Naive thymus-derived CD8-positive, alpha-beta T cell (primary cell): ENCODE data around the gene CUEDC2. TPM values are rescaled to one million over a fixed set of nuclear protein-coding genes. Genes with fewer than 3 reads are reported as not detected.

ENCODE experiments used
- ATAC-seq, 2 donors: fragments of 150-1000 bp; cut with Tn5 transposase in 1 of 2; sonication (Bioruptor Pico), chemical (Tn5 transposase) in 1 of 2; 1 replicate in 1 of 2; 2 replicates in 1 of 2; pipeline ENCODE4 v1.10.0; 2021; ENCODE audit warnings: mild to moderate bottlenecking in 2 of 2, moderate library complexity in 2 of 2
- POLR2A ChIA-PET: fragments of 350-600 bp; sonication (Branson Sonifier 250); formaldehyde crosslinking; loops from one replicate; lab custom pipeline; 2021; ENCODE audit warnings: antibody characterized with exemption; lab: Charles Lee
- DNase-seq, 10 donors: peaks; one replicate each; pipeline versions ENCODE4 v3.0.0 to v3.0.0-alpha.2; 2020 to 2022
- H3K27ac Mint-ChIP-seq, 10 donors: one replicate each; pipeline ENCODE4 v1.8.0; 2020 to 2022; ENCODE audit warnings: mild to moderate bottlenecking in 10 of 10, mixed read lengths in 10 of 10, moderate library complexity in 4 of 10, inconsistent platforms in 1 of 10
- H3K27me3 Mint-ChIP-seq, 5 donors: one replicate each; pipeline ENCODE4 v1.8.0; 2021 to 2022; ENCODE audit warnings: mixed read lengths in 5 of 5
- H3K36me3 Mint-ChIP-seq, 3 donors: one replicate each; pipeline ENCODE4 v1.8.0; 2020 to 2022; ENCODE audit warnings: mixed read lengths in 3 of 3, mild to moderate bottlenecking in 2 of 3, inconsistent platforms in 1 of 3
- H3K4me1 Mint-ChIP-seq, 4 donors: one replicate each; pipeline ENCODE4 v1.8.0; 2021 to 2022; ENCODE audit warnings: mixed read lengths in 4 of 4
- H3K4me3 Mint-ChIP-seq, 10 donors: one replicate each; pipeline ENCODE4 v1.8.0; 2020 to 2022; ENCODE audit warnings: mild to moderate bottlenecking in 10 of 10, mixed read lengths in 10 of 10, moderate library complexity in 6 of 10, inconsistent platforms in 1 of 10
- H3K9me3 Mint-ChIP-seq, 9 donors: one replicate each; pipeline ENCODE4 v1.8.0; 2020 to 2022; ENCODE audit warnings: mixed read lengths in 9 of 9, mild to moderate bottlenecking in 3 of 9, inconsistent platforms in 1 of 9, moderate library complexity in 1 of 9
- polyA plus RNA-seq, 3 donors: library from polyadenylated mRNA; unstranded; fragments of 300-500 nt; fragmentation: Illumina TruSeq; gene quantifications; one replicate each; pipeline ENCODE4 v1.2.3, GENCODE V29; 2021
- total RNA-seq, 8 experiments: library from RNA in 2 of 8; stranded (reverse) in 2 of 8; gene quantifications; one replicate each; pipeline ENCODE4 v1.2.3 and lab custom pipeline; 2021 to 2026

CUEDC2 gene
- total and polyA plus RNA-seq, 5 experiments from 2014 or later, result 36.5 to 76.9 (median 60.6) TPM

DNA sequence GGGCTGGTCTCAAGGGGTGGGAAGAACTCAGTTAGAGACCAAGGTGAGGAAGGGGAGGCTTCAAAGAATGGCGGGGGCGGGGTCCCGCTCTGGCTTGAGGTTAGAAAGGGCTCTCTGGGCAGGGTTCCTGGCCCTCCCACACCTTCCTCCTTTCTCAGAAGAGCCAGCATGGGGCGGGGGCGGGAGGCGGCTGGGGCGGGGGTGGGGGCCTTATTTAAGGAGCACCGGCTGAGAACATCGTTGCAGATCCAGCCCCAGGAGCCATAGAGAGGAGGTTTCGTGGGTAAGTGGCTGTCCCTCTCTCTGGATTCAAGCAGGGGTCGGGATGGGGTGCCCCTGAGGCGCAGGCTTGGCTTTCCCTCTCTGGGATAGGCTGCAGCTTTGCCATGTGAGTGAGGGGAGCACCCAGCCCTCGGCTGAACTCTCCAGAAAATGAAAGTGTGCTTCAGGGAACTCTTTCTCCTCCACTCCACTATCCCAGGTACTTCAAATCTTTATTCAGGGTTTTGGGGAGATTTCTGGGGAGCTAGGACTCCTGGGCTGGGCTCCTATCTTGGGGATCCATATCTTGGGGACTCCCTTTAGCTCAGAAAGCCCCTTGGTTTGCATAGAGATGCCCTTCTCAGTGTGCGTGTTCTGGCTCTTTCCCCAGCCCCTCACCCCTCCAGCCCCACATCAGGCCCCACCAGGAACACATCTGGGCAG lies 3.3 kb upstream of the CUEDC2 start:
- Mint-ChIP-seq H3K36me3 (peaks cover 0 to 8% (median 0%) of the 10 kb centered on the region in 3 donors), H3K4me3 (peak overlapping the region; percentile 81 to 95 (median 86)), H3K4me1 (peaks cover 34 to 68% (median 66%) of the 10 kb centered on the region in 4 donors), H3K27me3 (peaks cover 0 to 2% (median 0%) of the 10 kb centered on the region in 5 donors), H3K9me3 (no peaks in the 10 kb centered on the region), H3K27ac (peak overlapping the region; percentile 83 to 97 (median 94))
- POLR2A ChIA-PET, result interaction anchor here (0.6 to 7.5 kb wide), 12 partner anchors 10 to 181 kb away, joined by 3 to 184 read pairs (median 6); partner anchors contain the start of genes C10orf95, FBXL15 and NFKB2
- peak in 2 of 10 donors; percentile 20 to 36 for DNase-seq
- ATAC-seq, result peak in 1 of 2 donors; percentile 18

DNA sequence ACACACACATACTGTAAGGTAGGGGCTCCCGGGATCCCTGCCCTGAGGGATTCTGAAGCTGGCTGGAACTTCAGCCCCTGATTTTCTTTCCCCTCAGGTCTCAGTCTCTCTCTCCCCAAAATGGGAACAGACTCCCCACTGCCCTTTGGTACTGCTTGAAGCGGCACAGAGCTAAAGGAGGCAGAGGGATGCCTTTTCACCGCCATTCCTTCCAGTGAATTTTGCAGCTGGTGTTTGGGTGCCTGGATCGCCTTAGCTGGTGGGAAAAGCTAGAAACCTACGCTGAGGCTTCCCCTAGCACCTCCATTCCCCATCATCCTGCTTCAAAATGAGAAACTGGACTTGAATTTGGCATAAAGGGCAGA lies 2.7 kb upstream of the CUEDC2 start:
- Mint-ChIP-seq H3K4me1 (peaks cover 34 to 68% (median 66%) of the 10 kb centered on the region in 4 donors), H3K27me3 (peaks cover 0 to 2% (median 0%) of the 10 kb centered on the region in 5 donors), H3K36me3 (peaks cover 0 to 8% (median 0%) of the 10 kb centered on the region in 3 donors), H3K27ac (peak overlapping the region; percentile 83 to 97 (median 94)), H3K4me3 (peak overlapping the region; percentile 81 to 95 (median 86)), H3K9me3 (no peaks in the 10 kb centered on the region)
- POLR2A ChIA-PET, result interaction anchor here (0.9 to 7.5 kb wide), 11 partner anchors 10 to 66 kb away, joined by 3 to 184 read pairs (median 7); partner anchors contain the start of genes C10orf95, FBXL15 and NFKB2
- DNase-seq (no peak), ATAC-seq (no peak)

DNA sequence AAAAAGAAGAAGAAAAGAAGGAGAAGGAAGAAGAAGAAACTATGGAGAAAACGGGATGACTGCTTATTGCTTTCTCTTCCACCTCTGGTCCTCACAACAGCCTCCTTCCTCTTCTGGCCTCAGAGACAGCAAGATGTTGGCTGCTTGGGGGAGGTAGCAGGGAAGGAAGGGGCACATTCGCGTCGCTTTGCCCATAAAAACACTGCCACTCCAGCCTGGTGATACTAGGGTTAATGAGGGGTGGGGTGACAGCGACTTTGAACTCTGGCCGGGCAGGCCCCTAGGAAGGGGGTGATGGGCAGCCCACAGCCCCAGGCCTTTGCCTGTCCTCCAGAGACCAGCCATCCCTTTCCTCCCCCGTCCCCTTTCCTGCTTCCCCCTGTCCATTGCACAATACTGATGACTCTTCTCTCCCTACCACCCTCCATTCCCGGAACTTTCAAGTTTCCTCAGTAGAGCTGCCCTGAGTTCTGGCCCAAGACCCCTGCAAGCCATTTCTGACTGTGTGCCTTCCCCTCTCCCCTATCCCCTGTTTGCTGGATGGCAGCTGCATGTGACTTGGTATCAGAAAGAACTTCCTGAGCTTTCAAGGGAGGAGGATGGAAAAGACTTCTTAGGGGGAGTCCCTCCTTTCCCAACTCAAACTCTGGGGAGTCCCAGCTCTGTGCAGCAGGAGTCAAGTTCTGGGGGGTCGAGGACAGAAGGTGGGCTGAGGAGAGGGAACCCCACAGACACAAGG lies 2.2 kb upstream of the CUEDC2 start:
- H3K27ac Mint-ChIP-seq, result peak overlapping the region; percentile 83 to 97 (median 94)
- peaks cover 34 to 68% (median 66%) of the 10 kb centered on the region in 4 donors for H3K4me1 Mint-ChIP-seq
- no peaks in the 10 kb centered on the region for H3K9me3 Mint-ChIP-seq
- peak overlapping the region; percentile 81 to 95 (median 86) for H3K4me3 Mint-ChIP-seq
- no peak for DNase-seq
- POLR2A ChIA-PET, result interaction anchor here (0.9 to 7.5 kb wide), 8 partner anchors 13 to 41 kb away, joined by 3 to 184 read pairs (median 8); partner anchors contain the start of genes C10orf95, FBXL15 and NFKB2
- no peak for ATAC-seq
- peaks cover 0 to 8% (median 0%) of the 10 kb centered on the region in 3 donors for H3K36me3 Mint-ChIP-seq
- peaks cover 0 to 2% (median 0%) of the 10 kb centered on the region in 5 donors for H3K27me3 Mint-ChIP-seq

DNA sequence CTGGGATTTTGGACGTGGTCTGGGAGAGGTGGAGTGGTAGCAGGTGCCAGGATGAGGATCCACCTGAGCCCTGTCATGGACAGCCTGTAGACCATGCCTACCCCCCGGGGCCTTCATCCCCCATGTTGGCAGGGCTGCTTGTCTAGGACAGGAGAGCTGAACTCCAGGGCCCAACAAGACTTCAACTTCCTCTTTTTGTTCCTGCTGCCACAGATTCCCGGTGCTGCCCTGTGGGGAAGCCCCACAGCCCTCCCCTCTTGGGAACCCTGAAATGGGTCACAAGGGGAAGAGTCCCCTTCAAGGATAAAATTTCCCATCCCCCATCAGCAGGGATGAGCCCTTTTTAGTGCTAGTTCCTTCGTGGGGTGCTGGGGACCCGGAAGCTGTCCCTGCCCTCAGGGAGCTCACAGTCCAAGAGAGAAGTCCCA lies 1.3 kb upstream of the CUEDC2 start:
- Mint-ChIP-seq H3K27ac (peak overlapping the region; percentile 89 to 99 (median 96)), H3K9me3 (no peaks in the 10 kb centered on the region), H3K4me3 (peak overlapping the region; percentile 89 to 97 (median 94)), H3K36me3 (peaks cover 0 to 8% (median 0%) of the 10 kb centered on the region in 3 donors), H3K27me3 (peaks cover 0 to 2% (median 0%) of the 10 kb centered on the region in 5 donors), H3K4me1 (peaks cover 34 to 67% (median 65%) of the 10 kb centered on the region in 4 donors)
- no peak for DNase-seq
- POLR2A ChIA-PET, result interaction anchor here (0.7 to 7.5 kb wide), 9 partner anchors 8 to 759 kb away, joined by 3 to 184 read pairs (median 5); partner anchors contain the start of genes C10orf95, FBXL15 and TRIM8
- ATAC-seq, result no peak

DNA sequence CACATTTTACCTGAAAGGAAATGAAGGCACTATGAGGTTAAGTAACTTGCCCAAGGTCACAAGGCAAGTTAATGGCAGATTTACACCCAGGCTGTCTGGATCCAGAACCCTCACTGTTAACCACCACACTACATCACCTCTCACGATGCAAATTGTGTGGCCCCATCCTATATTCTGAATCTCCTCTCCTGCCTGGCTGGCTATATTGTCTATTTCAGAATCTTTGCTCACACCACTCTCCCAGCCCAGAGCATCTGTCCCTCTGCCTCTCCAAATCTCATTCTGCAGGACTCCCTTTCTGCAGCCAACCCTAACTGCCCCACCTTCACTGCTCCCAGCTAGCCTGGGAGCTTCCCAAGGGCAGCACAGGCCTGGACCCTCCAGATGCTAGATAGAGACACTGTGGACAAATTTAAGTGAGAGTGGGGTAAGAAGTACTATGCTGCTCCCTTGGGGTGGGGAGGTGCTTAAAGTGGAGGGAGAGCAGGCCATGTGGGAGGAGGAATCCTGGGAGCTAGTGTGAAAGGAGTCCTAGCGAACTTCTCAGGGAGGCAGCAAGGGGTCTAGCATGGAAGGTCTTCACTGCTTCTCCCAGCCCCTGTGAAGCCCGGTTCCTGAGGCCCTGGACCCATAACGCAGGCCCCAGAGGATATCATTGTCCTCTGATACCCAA lies 786 bp downstream of the CUEDC2 start:
- Mint-ChIP-seq H3K36me3 (peaks cover 0 to 2% (median 0%) of the 10 kb centered on the region in 3 donors), H3K27ac (peak overlapping the region; percentile 79 to 99 (median 93)), H3K4me1 (peaks cover 29 to 55% (median 47%) of the 10 kb centered on the region in 4 donors), H3K4me3 (peak overlapping the region; percentile 89 to 97 (median 94)), H3K27me3 (peaks cover 0 to 2% (median 0%) of the 10 kb centered on the region in 5 donors), H3K9me3 (no peaks in the 10 kb centered on the region)
- POLR2A ChIA-PET, result interaction anchor here (0.9 to 7.5 kb wide), 14 partner anchors 10 to 71 kb away, joined by 4 to 184 read pairs (median 5); partner anchors contain the start of genes ACTR1A, C10orf95, FBXL15 and NFKB2
- ATAC-seq (no peak), DNase-seq (no peak)

DNA sequence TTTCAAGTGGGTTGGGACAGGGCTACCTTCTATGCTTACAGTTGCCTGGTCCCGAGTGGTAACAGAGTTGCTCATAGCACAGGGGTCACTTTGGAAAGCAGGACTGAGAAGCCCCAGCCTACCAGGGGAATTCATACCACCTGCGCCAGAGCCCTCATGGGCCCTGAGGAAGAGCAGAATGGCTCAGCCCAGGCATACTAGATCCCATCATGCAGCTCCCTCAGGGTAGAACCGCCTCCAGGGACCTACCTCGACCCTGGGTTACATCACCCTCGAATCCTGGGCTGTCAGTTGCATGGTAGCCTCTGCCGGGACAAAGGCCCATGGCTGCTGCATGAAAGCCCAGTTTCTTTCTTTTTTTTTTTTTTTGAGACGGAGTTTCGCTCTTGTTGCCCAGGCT lies 2.9 kb downstream of the CUEDC2 start:
- Mint-ChIP-seq H3K9me3 (no peaks in the 10 kb centered on the region), H3K27me3 (peaks cover 0 to 2% (median 0%) of the 10 kb centered on the region in 5 donors)
- DNase-seq, result no peak

DNA sequence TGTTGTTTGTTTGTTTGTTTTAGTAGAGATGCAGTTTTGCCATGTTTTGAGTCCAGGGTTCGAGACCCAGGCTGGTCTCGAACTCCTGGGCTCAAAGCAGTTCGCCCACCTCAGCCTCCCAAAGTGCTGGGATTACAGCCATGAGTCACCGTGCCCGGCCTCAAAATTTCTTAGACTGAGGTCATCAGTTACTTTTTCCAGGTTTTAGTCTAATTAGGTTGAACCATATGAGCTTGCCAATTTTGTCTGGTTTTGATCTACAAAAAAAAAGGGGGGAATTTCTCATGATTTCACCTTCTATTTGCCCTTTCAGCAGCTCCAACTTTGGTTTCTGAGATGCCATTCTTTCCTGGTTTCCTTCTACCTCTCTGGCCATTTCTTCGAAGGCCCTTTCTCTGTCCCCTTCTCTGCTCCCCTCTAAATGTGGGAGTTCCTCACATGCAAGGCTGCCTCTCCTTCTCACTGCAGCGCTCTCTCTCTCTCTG lies 5.5 kb downstream of the CUEDC2 start:
- peaks cover 21 to 36% (median 27%) of the 10 kb centered on the region in 4 donors for H3K4me1 Mint-ChIP-seq
- no peaks in the 10 kb centered on the region for H3K27me3 Mint-ChIP-seq
- POLR2A ChIA-PET, result interaction anchor here (1.7 to 7.8 kb wide), 2 partner anchors 24 to 30 kb away, joined by 5 to 102 read pairs; partner anchors contain the start of genes C10orf95 and NFKB2
- peaks cover 0 to 13% (median 0%) of the 10 kb centered on the region in 3 donors for H3K36me3 Mint-ChIP-seq
- no peak for ATAC-seq
- no peaks in the 10 kb centered on the region for H3K9me3 Mint-ChIP-seq
- H3K27ac Mint-ChIP-seq, result peak overlapping the region in 3 of 10 donors; percentile 20 to 60 (median 33)
- no peak for DNase-seq
- H3K4me3 Mint-ChIP-seq, result no peak overlapping the region

More for the DNA sequence above, 2.9 kb downstream of the CUEDC2 start:
- Mint-ChIP-seq H3K27ac (no peak overlapping the region), H3K36me3 (peaks cover 0 to 7% (median 0%) of the 10 kb centered on the region in 3 donors), H3K4me1 (peaks cover 27 to 39% (median 30%) of the 10 kb centered on the region in 4 donors), H3K4me3 (no peak overlapping the region)
- no peak for ATAC-seq
- POLR2A ChIA-PET, result interaction anchor here (1.4 kb wide), 1 partner anchor 8 kb away, joined by 7 read pairs; no protein-coding TSS in a partner anchor

DNA sequence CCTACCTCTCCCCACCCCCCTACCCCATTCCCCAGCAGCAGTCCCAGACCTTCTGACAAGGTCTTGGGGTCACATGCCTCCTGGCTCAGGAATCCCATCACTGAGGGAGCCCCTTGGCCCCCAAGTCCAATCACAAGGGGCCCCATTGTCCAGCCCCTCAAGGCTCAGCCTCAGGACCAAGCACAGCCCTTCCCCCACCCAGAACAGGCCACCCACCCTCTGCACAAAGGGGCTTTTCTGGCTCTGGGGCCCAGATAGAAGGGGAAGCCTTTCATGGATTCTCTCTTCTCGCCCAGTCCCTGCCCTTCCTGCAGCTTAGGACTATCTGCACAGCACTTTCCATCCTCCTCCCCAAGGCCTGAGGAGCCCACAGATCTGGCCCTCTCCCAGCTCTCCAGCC lies 6.9 kb downstream of the CUEDC2 start:
- no peak for DNase-seq
- no peak overlapping the region for H3K27ac Mint-ChIP-seq
- peaks cover 0 to 13% (median 0%) of the 10 kb centered on the region in 3 donors for H3K36me3 Mint-ChIP-seq
- peaks cover 22 to 33% (median 28%) of the 10 kb centered on the region in 4 donors for H3K4me1 Mint-ChIP-seq
- H3K9me3 Mint-ChIP-seq, result no peaks in the 10 kb centered on the region
- peak overlapping the region in 1 of 10 donors; percentile 7 for H3K4me3 Mint-ChIP-seq
- ATAC-seq, result no peak
- H3K27me3 Mint-ChIP-seq, result no peaks in the 10 kb centered on the region
- POLR2A ChIA-PET, result interaction anchor here (0.9 to 7.8 kb wide), 3 partner anchors 10 to 29 kb away, joined by 3 to 102 read pairs (median 5); partner anchors contain the start of genes C10orf95 and NFKB2

DNA sequence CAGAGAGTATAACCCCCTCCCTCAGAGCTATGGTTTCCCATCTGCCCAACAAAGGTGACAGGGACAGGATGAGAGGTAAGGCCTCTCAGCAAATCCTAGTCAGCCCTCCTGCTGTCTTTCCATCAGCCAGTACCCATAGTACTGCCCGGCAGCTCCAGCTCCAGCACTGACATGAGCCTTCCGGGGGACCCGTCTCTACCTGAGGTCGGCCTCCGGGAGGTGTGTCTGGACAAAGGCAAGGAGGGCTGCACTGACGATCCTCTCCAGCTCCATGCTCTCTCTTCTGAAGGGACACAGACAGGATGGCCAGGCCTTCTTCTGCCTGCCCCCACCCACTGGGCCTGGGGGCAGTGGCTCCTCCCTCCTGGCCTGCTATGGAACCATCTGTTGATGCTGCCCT lies 7.5 kb downstream of the CUEDC2 start:
- POLR2A ChIA-PET, result interaction anchor here (6.1 to 7.8 kb wide), 2 partner anchors 26 to 28 kb away, joined by 102 to 111 read pairs; partner anchors contain the start of genes C10orf95 and NFKB2
- no peaks in the 10 kb centered on the region for H3K9me3 Mint-ChIP-seq
- ATAC-seq (no peak), DNase-seq (no peak)
- H3K27ac Mint-ChIP-seq, result peak overlapping the region in 1 of 10 donors; percentile 15
- H3K27me3 Mint-ChIP-seq, result no peaks in the 10 kb centered on the region
- H3K4me3 Mint-ChIP-seq, result no peak overlapping the region
- H3K4me1 Mint-ChIP-seq, result peaks cover 24 to 38% (median 33%) of the 10 kb centered on the region in 4 donors
- peaks cover 0 to 13% (median 0%) of the 10 kb centered on the region in 3 donors for H3K36me3 Mint-ChIP-seq

DNA sequence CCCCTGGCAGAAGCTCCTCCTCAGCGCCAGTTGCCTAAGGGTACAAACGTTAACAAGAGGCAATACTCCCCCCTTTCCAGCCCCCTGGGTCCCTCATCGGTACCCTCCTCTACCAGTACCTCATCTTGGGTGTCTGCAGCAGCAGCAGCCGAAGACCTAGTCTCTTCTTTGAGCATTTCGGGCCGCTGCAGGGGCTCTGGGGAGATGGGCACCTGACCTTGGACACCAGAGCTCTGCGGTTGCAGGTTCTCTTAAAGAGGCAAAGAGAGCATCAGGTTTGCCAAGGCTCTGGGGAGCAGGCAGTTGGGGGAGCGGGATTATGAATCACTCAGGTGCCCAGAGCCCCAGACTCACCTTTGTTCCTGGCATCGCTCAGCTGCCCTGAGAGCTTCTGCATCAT lies 8.2 kb downstream of the CUEDC2 start:
- POLR2A ChIA-PET, result interaction anchor here (0.6 to 7.8 kb wide), 6 partner anchors 10 to 1410 kb away, joined by 3 to 115 read pairs (median 53); partner anchors contain the start of genes ACTR1A, C10orf95, CUEDC2 and NFKB2
- Mint-ChIP-seq H3K27ac (peak overlapping the region in 2 of 10 donors; percentile 24 to 45), H3K9me3 (no peaks in the 10 kb centered on the region)

More for the DNA sequence above, 8.2 kb downstream of the CUEDC2 start:
- Mint-ChIP-seq H3K4me1 (peaks cover 27 to 46% (median 41%) of the 10 kb centered on the region in 4 donors), H3K36me3 (peaks cover 0 to 13% (median 0%) of the 10 kb centered on the region in 3 donors), H3K4me3 (peak overlapping the region in 1 of 10 donors; percentile 26), H3K27me3 (no peaks in the 10 kb centered on the region)
- no peak for DNase-seq
- ATAC-seq, result no peak
